Stimulated activated effector memory CD8-positive, alpha-beta T cell treated with anti-CD3 and anti-CD28 coated beads, Interleukin-12 subunit alpha, Interleukin-12 subunit beta, amount 100 ng/mL, for 72 hours (primary cell): ENCODE results near the gene MYO1H.
"Not testable (repeated sequence)": the region's sequence is repeated elsewhere in the genome, so short reads cannot be mapped to it uniquely, and the experiment has no call there.

Experiments used
- ATAC-seq: fragments of 150-1000 bp; cut with Tn5 transposase; 2 replicates; pipeline ENCODE4 v1.10.0; 2021
- DNase-seq, 2 donors: peaks; one replicate each; pipeline ENCODE4 v3.0.0; 2021 to 2022; ENCODE audit warnings: low spot score in 2 of 2
- H3K27ac Mint-ChIP-seq: one replicate; pipeline ENCODE4 v1.8.0; 2022; ENCODE audit warnings: mild to moderate bottlenecking, mixed read lengths
- H3K36me3 Mint-ChIP-seq: one replicate; pipeline ENCODE4 v1.8.0; 2022; ENCODE audit warnings: mild to moderate bottlenecking, mixed read lengths
- H3K4me1 Mint-ChIP-seq: one replicate; pipeline ENCODE4 v1.8.0; 2022; ENCODE audit warnings: mixed read lengths
- H3K4me3 Mint-ChIP-seq: one replicate; pipeline ENCODE4 v1.8.0; 2022; ENCODE audit warnings: mild to moderate bottlenecking, mixed read lengths
- H3K9me3 Mint-ChIP-seq: one replicate; pipeline ENCODE4 v1.8.0; 2022; ENCODE audit warnings: mixed read lengths

Gene MYO1H

DNA sequence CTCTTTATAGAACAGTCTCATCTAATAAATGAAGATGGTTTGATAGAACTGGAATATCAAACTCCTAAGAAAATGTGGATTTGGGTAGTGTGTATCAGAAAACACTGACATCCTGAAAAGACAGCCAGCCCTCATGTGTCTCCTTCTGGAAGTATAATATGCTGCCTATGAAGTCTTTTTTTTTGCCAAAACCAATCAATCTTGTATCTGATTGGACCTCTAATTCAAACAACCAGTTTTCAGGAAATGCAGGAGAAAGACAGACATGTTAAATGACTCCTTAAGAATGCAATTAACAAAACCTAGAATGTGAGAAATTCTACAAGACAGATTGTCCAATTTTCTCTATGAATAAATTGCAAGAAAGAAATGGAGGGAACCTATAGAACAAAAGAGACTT lies 34.3 kb downstream of the MYO1H start:
- H3K36me3 Mint-ChIP-seq = no peaks in the 10 kb centered on the region
- no peak overlapping the region for H3K27ac Mint-ChIP-seq
- no peaks in the 10 kb centered on the region for H3K4me1 Mint-ChIP-seq
- ATAC-seq (no peak), DNase-seq (no peak)
- H3K4me3 Mint-ChIP-seq = no peak overlapping the region
- H3K9me3 Mint-ChIP-seq = no peaks in the 10 kb centered on the region

DNA sequence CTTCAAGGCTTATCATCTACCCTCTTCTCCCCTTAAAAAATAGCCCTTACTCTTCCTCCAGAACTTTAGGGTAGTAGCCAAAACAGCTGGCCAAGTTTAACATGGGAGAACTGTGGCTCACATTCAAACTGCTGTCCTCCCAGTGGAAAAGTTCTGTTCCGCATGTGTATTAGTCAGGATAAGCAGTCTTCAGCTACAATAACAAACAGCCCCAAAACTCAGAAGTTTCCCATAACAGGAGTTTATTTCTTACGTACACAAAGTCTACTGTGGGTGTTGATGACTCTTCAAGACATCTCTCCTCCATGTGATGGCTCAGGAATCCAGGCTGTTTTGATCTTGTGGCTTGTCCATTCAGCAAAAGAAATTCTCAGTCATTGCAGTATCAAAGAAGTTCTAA lies 35.5 kb downstream of the MYO1H start:
- DNase-seq = no peak
- no peaks in the 10 kb centered on the region for H3K36me3 Mint-ChIP-seq
- H3K27ac Mint-ChIP-seq = no peak overlapping the region
- ATAC-seq = no peak
- H3K4me1 Mint-ChIP-seq = no peaks in the 10 kb centered on the region
- H3K9me3 Mint-ChIP-seq = peaks cover 4% of the 10 kb centered on the region
- no peak overlapping the region for H3K4me3 Mint-ChIP-seq

DNA sequence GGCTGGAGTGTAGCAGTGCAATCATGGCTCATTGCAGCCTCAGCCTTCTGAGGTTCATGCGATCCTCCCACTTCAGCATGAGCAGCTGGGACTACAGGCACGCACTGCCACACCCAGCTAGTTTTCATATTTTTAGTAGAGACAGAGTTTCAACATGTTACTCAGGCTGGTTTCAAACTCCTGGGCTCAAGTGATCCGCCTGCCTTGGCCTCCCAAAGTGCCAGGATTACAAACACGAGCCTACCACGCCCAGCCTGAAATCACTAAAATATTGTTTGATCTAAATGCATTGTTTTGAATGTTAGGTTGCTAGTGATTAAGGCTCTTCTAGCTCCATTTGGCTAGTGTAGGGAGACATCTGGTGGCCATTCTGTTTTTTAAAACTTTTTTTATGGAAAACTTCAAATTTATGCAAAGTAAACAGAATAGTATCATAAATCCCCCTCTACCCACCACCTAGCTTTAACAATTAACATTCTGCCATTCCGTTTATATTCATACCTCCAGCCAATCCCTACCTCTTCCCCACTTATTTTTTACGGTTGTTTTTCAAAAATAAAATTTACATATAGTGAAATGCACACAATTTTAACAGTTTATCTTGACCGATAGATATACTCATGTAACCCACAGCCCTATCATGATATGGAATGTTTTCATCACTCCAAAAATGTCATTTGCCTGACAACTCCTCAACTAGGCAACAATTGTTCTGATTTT lies 37.8 kb downstream of the MYO1H start:
- DNase-seq (peak in 1 of 2 donors; percentile 49), ATAC-seq (peak; percentile 31)
- H3K36me3 Mint-ChIP-seq = no peaks in the 10 kb centered on the region
- H3K4me1 Mint-ChIP-seq = no peaks in the 10 kb centered on the region
- no peak overlapping the region for H3K4me3 Mint-ChIP-seq
- H3K27ac Mint-ChIP-seq = no peak overlapping the region
- peaks cover 4% of the 10 kb centered on the region for H3K9me3 Mint-ChIP-seq

DNA sequence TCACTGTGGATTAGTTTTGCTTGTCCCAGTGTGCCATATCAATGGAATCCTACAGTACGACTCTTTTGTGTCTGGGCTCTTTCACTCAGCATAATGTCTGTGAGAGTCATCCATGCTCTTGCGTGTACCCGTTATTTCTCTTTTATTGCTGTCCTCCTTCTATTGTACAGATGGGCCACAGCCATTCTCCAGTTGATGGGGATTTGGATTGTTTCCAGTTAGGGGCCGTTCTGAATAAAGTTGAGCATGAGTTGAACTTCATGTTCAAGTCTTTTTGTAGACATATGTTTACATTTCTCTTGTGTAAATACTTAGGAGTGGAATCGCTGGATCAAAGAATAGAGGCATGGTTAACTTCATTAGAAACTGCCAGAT lies 38.3 kb downstream of the MYO1H start:
- ATAC-seq (no peak), DNase-seq (no peak)
- Mint-ChIP-seq H3K36me3 (no peaks in the 10 kb centered on the region), H3K4me3 (no peak overlapping the region), H3K27ac (no peak overlapping the region), H3K9me3 (peaks cover 4% of the 10 kb centered on the region), H3K4me1 (no peaks in the 10 kb centered on the region)

DNA sequence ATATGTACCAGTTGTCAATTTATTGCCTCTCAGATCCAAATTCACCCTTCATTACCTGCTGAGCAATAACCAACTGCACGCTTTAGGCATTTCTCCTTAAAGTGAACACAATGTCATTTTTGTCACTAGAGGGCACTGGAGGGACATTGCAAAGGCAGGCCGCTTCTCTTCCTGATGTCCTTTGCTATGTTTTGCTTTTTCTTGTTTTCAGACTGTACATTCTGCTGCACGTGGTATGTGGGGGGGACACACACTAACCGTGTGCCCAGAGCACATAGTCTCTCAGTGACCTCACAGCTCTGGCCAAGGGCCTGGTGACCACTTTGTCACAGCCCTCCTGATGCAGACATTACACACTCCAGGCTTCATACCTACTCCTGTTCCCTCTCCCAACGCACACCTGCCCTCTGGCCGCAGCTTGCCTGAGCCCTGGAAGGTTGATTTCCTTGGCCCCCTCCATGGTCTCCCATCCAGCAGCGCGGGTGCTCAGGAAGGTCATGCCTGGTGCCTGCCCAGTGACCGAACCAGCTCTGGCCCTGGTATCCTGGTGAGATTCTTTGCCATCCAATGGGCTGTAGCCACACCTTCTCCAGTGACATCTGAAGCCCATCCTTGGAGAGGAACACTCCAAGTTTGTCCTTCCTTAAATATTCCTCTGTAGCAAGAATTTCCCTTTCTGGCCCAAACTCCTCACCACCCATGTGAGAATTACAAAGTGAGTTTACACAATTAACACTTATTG lies 39.9 kb downstream of the MYO1H start:
- H3K4me1 Mint-ChIP-seq = no peaks in the 10 kb centered on the region

DNA sequence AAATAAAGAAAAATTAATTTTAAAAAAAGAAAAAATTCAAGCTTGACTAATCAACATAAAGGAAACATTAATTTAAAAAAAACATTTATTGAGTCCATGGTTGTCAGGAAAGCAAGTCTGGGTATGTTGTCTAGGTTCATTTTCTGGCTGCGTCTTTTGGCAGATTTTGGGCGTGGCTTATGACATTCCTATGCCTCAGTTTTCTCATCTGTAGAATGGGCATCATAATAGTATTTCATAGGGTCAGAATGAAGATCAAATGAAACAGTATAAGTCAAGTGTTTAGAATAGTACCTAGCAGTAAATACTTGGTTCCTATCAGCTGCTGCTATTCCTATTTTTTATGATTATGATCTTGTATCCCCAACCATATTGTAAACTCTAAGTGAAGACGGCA lies 40.5 kb downstream of the MYO1H start:
- H3K4me1 Mint-ChIP-seq = no peaks in the 10 kb centered on the region

More for the DNA sequence above, 39.9 kb downstream of the MYO1H start:
- peaks cover 4% of the 10 kb centered on the region for H3K9me3 Mint-ChIP-seq
- no peak overlapping the region for H3K27ac Mint-ChIP-seq
- no peaks in the 10 kb centered on the region for H3K36me3 Mint-ChIP-seq
- ATAC-seq (no peak), DNase-seq (no peak)
- no peak overlapping the region for H3K4me3 Mint-ChIP-seq

DNA sequence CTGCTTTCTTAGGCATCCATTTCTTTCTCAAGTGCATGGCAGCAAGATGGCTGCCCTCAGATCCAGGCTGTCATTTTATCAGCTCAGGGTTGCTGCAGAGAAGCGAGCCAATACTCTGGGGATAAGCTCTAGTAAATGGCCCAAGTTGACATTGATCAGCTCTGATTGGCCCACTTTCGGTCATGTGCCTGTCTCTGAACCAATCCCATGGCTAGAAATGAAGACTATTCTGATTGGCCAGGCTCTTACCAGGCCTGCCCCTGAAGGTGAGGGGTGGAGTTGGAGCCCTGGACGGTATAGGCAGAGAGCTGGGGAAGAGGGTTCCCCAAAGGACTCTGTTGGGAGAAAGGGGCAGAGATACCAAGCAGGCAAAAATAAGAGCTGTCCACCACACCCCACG lies 41.4 kb downstream of the MYO1H start:
- ATAC-seq (peak; percentile 54), DNase-seq (no peak)
- H3K9me3 Mint-ChIP-seq = peaks cover 4% of the 10 kb centered on the region
- H3K4me3 Mint-ChIP-seq = no peak overlapping the region
- H3K36me3 Mint-ChIP-seq = no peaks in the 10 kb centered on the region
- no peaks in the 10 kb centered on the region for H3K4me1 Mint-ChIP-seq
- H3K27ac Mint-ChIP-seq = no peak overlapping the region

More for the DNA sequence above, 40.5 kb downstream of the MYO1H start:
- no peaks in the 10 kb centered on the region for H3K36me3 Mint-ChIP-seq
- DNase-seq = no peak
- no peak for ATAC-seq
- no peak overlapping the region for H3K4me3 Mint-ChIP-seq
- H3K9me3 Mint-ChIP-seq = peaks cover 4% of the 10 kb centered on the region
- no peak overlapping the region for H3K27ac Mint-ChIP-seq

DNA sequence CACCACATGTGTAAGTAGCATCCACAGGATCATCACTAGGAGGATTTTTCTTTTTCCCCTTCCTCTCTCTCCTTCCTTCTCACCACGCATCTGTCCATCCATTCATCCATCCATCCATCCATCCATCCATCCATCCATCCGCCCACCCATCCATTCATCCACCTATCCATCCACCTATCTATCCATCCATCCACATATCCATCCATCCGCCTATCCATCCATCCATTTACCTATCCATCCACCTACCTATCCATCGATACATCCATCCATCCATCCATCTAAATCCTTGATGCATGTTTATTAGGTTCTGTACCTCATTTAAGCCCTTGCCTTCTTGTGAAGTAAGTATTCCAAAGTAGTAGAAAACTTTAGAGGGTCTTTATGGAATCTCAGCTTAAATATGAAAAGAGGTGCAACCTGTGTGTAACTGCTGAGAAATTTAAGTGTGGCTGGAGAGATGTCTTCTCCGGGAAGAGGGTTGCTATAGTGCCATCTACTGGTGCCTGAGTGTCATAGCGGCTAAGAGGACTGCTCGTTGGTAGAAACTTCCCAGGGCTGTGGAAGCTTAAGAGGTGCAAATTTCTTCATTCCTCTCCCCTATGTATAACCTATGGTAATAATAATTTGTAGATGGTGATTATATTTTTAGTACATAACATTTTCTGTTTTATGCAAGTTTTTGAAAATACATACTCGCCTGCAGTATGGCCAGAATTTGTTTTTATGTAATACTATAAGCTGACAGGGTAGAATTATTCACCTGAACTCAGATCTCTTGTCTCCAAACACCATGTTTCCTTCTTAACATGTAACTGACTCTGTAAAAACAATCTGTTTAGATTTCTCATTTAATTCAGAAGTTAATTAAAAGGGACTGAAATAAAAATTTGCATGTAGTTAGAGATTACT lies 46.0 kb downstream of the MYO1H start:
- Mint-ChIP-seq H3K27ac (no peak overlapping the region), H3K36me3 (no peaks in the 10 kb centered on the region), H3K4me3 (no peak overlapping the region), H3K4me1 (no peaks in the 10 kb centered on the region), H3K9me3 (no peaks in the 10 kb centered on the region)
- ATAC-seq = peak; percentile 55
- DNase-seq = peak; percentile 11 to 36

DNA sequence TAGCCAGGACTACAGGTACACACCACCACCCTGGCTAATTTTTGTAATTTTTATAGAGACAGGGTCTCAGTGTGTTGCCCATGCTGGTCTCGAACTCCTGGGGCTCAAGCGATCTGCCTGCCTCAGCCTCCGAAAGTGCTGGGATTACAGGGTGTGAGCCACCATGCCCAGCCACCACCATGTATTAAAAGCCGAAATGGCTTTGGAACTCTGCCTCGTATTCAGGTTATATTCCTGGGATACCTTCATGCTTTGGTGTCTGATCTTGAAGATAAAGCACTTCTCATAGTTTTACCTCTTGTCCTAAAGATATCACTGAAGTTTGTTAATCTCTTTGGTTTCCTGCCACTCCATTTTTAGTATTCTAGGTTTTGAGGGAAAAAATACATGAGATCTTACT lies 47.2 kb downstream of the MYO1H start:
- Mint-ChIP-seq H3K27ac (no peak overlapping the region), H3K9me3 (no peaks in the 10 kb centered on the region), H3K36me3 (no peaks in the 10 kb centered on the region), H3K4me1 (no peaks in the 10 kb centered on the region), H3K4me3 (no peak overlapping the region)
- ATAC-seq (no peak), DNase-seq (no peak)

DNA sequence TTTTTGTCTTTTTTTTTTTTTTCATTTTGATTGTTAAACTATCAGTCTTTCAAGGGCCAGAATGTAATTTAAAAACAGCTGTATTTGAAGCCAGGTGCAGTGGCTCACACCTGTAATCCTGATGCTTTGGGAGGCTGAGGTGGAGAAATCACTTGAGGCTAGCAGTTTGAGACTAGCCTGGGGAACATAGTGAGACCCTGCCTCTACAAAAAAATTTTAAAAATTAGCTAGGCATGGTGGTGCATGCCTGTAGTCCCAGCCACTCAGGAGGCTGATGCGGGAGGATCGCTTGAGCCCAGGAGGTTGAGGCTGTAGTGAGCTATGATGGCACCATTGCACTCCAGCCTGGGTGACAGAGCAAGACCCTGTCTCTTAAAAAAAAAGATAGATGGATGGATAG lies 57.1 kb downstream of the MYO1H start:
- DNase-seq, ATAC-seq, H3K36me3 Mint-ChIP-seq, H3K4me1 Mint-ChIP-seq, H3K9me3 Mint-ChIP-seq, H3K4me3 Mint-ChIP-seq, H3K27ac Mint-ChIP-seq: not testable (repeated sequence)

DNA sequence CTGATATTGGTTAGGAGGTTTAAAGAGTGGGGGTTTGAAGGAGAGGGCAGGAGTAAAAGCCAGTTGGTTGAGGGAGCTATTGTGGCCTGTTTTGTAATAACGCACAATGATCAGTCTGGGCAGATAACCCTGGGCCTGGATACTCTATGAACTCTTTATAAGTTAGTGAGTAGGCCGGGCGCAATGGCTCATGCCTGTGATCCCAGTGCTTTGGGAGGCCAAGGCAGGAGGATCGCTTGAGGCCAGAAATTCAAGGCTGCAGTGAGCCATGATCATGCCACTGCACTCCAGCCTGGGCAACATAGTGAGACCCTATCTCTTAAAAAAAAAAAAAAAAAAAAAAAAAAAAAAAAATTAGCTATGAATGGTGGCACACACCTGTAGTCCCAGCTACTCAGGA lies 58.4 kb downstream of the MYO1H start:
- DNase-seq, H3K9me3 Mint-ChIP-seq, H3K4me3 Mint-ChIP-seq, H3K4me1 Mint-ChIP-seq, H3K36me3 Mint-ChIP-seq, H3K27ac Mint-ChIP-seq, ATAC-seq: not testable (repeated sequence)

DNA sequence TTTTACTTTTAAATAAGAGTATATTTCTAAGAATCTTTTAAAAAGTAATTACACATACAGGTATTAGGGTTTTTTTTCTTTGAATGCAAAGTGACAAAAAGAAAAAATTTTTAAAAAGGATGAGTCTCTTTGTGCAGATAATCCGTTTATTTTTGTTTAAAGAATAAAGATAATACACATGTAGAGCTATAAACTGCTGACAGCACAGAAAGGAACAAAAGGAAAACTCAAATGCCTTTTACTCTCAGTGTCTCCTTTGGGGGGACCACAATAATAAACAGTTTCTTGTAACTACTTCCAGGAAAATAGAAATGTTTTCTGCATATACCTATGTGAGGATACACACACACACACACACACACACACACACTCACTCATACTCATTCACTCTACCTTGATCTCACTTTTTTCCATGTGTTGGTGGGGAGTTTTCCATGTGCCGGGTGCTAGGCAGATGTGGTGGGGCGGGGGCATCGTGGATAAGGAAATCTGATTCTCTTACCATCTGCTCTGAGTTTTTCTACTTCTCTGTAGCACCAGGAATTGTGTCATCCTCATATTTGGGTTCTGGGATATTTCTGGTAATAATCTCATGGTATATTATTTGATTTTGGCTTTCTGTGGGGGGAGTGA lies 71.3 kb downstream of the MYO1H start:
- Mint-ChIP-seq H3K4me3 (no peak overlapping the region), H3K4me1 (no peaks in the 10 kb centered on the region), H3K36me3 (no peaks in the 10 kb centered on the region), H3K9me3 (no peaks in the 10 kb centered on the region), H3K27ac (no peak overlapping the region)
- DNase-seq (no peak), ATAC-seq (no peak)

DNA sequence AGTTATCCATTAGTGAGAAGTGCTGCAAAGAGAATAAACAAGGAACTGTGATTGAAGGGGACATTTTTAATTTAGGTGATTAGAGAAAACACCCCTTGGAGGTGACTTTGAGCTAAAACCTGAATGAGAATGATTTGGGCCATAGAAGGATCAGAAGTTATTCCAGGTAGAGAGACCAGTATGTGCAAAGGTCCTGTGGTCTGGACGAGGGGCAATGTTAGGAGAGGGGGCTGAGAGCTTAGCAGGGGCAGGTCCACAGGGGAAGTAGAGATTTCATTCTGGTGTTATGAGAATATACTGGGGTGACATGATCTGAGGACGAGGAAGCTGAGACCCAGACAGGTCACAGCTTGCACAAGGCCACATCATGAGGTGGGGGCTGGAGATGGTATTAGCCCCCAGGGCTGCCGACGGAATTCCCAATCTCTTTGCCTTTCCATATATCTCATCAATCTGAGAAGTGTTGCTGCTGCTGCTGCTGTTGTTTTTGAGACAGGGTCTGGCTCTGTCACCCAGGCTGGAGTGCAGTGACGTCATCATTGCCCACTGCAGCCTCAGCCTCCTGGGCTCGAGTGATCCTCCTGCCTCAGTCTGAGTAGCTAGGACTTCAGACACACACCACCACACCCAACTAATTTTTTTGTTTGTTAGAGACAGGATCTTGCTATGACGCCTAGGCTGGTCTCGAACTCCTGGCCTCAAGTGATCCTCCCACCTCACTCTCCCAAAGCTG lies 73.8 kb downstream of the MYO1H start:
- DNase-seq (no peak), ATAC-seq (no peak)
- H3K36me3 Mint-ChIP-seq = no peaks in the 10 kb centered on the region
- H3K4me1 Mint-ChIP-seq = no peaks in the 10 kb centered on the region
- H3K4me3 Mint-ChIP-seq = no peak overlapping the region
- no peak overlapping the region for H3K27ac Mint-ChIP-seq
- H3K9me3 Mint-ChIP-seq = no peaks in the 10 kb centered on the region

DNA sequence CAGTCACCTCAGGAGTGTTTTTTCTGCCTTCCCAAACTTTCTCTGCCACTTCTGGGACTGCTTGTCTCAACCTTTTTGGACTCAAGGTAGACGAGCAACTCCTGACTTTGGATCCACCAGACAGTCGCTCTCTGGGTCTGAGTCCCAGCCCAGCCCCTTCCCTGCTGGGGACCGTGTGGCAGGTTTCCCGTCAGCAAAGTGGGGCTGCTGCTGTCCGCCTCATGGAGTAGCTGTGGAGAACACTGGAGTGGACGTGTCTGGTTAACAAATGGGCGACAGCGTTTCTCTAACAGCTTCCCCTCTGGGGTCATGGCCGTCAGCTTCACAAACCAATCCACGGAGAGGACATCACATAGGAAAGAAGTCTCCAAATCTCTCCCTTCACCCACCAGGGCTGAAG lies 74.6 kb downstream of the MYO1H start:
- H3K27ac Mint-ChIP-seq = no peak overlapping the region

DNA sequence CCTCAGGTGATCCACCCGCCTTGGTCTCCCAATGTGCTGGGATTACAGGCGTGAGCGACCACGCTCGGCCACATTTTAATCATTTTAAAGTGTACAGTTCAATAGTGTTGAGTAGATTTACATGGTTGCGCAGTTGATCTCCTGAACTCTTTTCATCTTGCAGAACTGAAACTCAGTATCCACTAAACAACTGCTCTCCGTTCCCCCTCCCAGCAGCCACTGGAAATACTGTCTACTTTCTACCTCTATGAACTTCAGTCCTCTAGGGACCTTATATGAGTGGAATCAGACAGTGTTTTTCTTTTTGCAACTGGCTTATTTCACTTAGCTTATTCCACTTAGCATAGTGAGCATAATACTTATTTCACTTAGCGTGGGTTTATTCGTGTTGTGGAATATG lies 75.7 kb downstream of the MYO1H start:
- H3K36me3 Mint-ChIP-seq = no peaks in the 10 kb centered on the region
- no peak for ATAC-seq
- no peaks in the 10 kb centered on the region for H3K9me3 Mint-ChIP-seq
- DNase-seq = no peak
- H3K27ac Mint-ChIP-seq = no peak overlapping the region
- no peaks in the 10 kb centered on the region for H3K4me1 Mint-ChIP-seq
- no peak overlapping the region for H3K4me3 Mint-ChIP-seq

More for the DNA sequence above, 74.6 kb downstream of the MYO1H start:
- Mint-ChIP-seq H3K4me3 (no peak overlapping the region), H3K36me3 (no peaks in the 10 kb centered on the region), H3K9me3 (no peaks in the 10 kb centered on the region), H3K4me1 (no peaks in the 10 kb centered on the region)
- ATAC-seq (no peak), DNase-seq (no peak)
